Osteocyte (in vitro differentiated cells): ENCODE results near the gene RIMBP2. TPM values are rescaled to one million over a fixed set of nuclear protein-coding genes. Genes with fewer than 3 reads are reported as not detected.

Source experiments
- DNase-seq: peaks from one replicate; pipeline ENCODE4 v3.0.0; 2021; ENCODE audit warnings: mixed read lengths; ENCODE audit not compliant: unreplicated experiment; ENCODE audit errors: extremely low spot score
- H3K27ac Mint-ChIP-seq: one replicate; pipeline ENCODE4 v1.8.0; 2021; ENCODE audit warnings: mild to moderate bottlenecking, mixed read lengths; ENCODE audit not compliant: unreplicated experiment
- H3K27me3 Mint-ChIP-seq: one replicate; pipeline ENCODE4 v1.8.0; 2021; ENCODE audit warnings: mixed read lengths; ENCODE audit not compliant: unreplicated experiment
- H3K36me3 Mint-ChIP-seq: one replicate; pipeline ENCODE4 v1.8.0; 2021; ENCODE audit warnings: mixed read lengths; ENCODE audit not compliant: unreplicated experiment
- H3K4me1 Mint-ChIP-seq: one replicate; pipeline ENCODE4 v1.8.0; 2021; ENCODE audit warnings: mixed read lengths; ENCODE audit not compliant: unreplicated experiment
- H3K4me3 Mint-ChIP-seq: one replicate; pipeline ENCODE4 v1.8.0; 2021; ENCODE audit warnings: mild to moderate bottlenecking, moderate library complexity, mixed read lengths; ENCODE audit not compliant: unreplicated experiment
- H3K9me3 Mint-ChIP-seq: one replicate; pipeline ENCODE4 v1.8.0; 2021; ENCODE audit warnings: mixed read lengths; ENCODE audit not compliant: unreplicated experiment
- total RNA-seq: library from RNA; stranded (reverse); gene quantifications from 2 replicates; pipeline ENCODE4 v1.2.1, GENCODE V29; 2021
- TF ChIP-seq, protein P1 (sequence below): fragments of 200-600 bp; sonication (generic); IDR thresholded peaks from 2 replicates; pipeline ENCODE4 v1.5.0; 2021; ENCODE audit warnings: antibody characterized with exemption, mild to moderate bottlenecking, moderate library complexity

RIMBP2 gene
- total RNA-seq, 1 donor from 2014 or later = 0.13 TPM

DNA sequence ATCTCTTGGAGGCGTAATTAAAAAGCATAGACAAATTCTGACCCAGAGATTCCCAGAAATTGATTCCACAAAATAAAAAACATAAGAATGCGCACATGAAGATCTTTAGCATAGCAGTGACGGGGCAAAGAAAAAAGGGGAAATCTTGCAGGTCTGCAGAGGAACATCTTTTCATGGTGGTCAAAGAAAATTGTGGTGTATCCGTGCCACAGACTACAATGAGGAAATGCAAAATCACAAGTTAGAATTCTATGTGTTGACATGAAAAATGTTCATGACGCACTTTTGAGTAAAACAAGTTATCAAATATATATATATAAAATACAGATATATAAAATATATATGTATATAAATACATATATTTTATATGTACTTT is 101.6 kb downstream of the RIMBP2 start:
- peaks cover 18% of the 10 kb centered on the region for H3K9me3 Mint-ChIP-seq
- TF ChIP-seq, protein P1, sequence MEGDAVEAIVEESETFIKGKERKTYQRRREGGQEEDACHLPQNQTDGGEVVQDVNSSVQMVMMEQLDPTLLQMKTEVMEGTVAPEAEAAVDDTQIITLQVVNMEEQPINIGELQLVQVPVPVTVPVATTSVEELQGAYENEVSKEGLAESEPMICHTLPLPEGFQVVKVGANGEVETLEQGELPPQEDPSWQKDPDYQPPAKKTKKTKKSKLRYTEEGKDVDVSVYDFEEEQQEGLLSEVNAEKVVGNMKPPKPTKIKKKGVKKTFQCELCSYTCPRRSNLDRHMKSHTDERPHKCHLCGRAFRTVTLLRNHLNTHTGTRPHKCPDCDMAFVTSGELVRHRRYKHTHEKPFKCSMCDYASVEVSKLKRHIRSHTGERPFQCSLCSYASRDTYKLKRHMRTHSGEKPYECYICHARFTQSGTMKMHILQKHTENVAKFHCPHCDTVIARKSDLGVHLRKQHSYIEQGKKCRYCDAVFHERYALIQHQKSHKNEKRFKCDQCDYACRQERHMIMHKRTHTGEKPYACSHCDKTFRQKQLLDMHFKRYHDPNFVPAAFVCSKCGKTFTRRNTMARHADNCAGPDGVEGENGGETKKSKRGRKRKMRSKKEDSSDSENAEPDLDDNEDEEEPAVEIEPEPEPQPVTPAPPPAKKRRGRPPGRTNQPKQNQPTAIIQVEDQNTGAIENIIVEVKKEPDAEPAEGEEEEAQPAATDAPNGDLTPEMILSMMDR = no peak
- H3K4me1 Mint-ChIP-seq = no peaks in the 10 kb centered on the region
- no peaks in the 10 kb centered on the region for H3K36me3 Mint-ChIP-seq
- H3K4me3 Mint-ChIP-seq = no peak overlapping the region
- no peaks in the 10 kb centered on the region for H3K27me3 Mint-ChIP-seq
- no peak for DNase-seq
- no peak overlapping the region for H3K27ac Mint-ChIP-seq

DNA sequence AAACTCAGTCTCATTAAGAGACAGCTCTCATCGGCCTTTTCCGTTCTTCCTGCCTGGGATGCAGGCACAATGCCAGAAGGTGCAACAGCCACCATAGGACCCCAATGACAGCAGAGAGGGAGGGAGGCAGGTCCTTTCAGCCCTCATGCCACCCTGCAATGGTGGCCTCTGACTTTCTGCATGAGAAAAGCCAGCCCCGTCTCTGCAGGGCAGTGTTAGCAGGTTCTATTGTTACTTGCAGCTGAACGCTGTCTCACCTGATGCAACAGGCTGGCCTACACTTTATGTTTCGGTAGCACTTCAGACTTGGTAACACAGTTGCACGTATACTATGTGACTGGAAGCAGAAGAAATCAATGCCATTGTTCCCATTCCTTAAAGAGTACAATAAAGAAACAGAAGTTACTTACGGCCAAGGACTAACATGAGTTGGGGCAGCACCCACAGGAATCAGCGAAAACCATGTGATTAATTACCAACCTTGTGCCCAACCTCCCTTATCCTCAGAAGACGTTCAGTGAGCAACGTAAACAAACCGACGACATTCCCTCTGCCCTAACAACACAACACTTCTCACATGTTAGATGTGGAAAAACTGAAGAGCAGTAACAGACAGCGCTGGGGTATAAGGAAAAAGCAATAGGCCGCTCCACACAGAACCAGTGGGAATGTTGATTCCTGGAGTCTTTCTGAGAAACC is 102.1 kb downstream of the RIMBP2 start:
- Mint-ChIP-seq H3K27me3 (no peaks in the 10 kb centered on the region), H3K9me3 (peaks cover 13% of the 10 kb centered on the region), H3K4me1 (no peaks in the 10 kb centered on the region), H3K27ac (no peak overlapping the region), H3K4me3 (no peak overlapping the region), H3K36me3 (no peaks in the 10 kb centered on the region)
- no peak for DNase-seq
- TF ChIP-seq, protein P1 = no peak

DNA sequence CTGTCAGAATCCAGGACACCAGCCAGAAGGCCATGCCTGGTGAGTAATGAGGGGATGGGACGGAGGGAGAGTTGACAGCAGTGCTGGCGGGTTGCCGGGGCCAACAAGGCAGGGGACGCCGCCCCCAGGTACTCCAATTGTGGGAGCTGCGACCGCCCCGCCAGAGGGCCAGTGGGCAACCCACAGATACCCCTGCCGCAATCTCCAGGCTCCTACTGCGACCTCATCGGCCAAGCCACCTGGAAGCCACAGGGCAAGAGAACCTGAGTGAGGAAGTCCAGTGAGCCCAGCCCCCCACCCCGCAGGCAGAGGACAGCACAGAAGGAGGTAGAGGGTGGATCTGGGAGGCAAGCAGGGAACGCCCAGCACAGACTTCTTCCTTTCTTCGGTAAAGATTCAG is 103.0 kb downstream of the RIMBP2 start:
- H3K9me3 Mint-ChIP-seq = peaks cover 8% of the 10 kb centered on the region
- no peaks in the 10 kb centered on the region for H3K4me1 Mint-ChIP-seq
- no peaks in the 10 kb centered on the region for H3K36me3 Mint-ChIP-seq
- TF ChIP-seq, protein P1 = no peak
- H3K4me3 Mint-ChIP-seq = no peak overlapping the region
- H3K27me3 Mint-ChIP-seq = no peaks in the 10 kb centered on the region
- no peak for DNase-seq
- H3K27ac Mint-ChIP-seq = no peak overlapping the region

DNA sequence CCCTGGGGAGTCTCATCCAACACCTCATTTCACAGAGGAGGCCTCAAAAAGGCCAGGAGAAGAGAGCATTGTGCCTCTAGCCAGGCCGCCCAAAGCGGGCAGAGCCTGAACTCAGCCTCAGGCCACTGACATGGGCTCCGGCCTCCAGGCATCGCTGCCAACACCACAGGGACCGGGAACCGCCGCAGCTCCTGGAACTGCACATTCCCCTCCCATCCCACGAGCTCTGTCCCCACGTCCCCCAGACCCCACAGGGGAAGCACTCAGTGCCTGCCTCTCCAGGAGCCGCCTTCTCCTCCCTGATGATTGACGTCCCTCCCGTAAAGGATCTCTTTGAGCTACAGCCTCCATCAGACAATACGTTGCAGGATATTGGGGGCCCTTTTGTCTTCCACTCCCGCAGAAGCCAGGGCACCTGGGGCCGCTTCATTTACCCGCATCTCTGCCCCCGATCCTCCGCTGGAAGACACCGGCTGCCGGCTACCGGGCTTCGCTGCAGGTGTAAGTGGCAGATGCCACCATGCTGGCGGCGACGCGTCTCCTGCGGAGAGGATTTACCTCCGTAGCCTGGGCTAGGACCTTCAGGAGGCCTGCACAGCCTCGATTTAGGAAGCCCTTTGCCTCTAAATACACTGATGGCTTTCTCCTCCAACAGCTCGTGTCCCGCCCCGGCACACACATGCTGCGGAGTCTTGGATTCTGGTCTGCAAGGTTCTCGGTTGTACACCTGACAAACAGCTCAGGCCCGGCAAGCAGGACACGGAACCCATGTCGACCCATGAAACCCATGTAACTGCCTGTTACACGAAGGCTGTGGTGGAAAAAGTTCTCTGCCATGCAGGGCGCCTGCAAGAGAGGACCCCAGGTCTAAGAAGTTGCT is 104.8 kb downstream of the RIMBP2 start:
- H3K4me3 Mint-ChIP-seq = no peak overlapping the region
- H3K4me1 Mint-ChIP-seq = no peaks in the 10 kb centered on the region
- H3K27me3 Mint-ChIP-seq = no peaks in the 10 kb centered on the region
- no peak overlapping the region for H3K27ac Mint-ChIP-seq
- peaks cover 8% of the 10 kb centered on the region for H3K9me3 Mint-ChIP-seq
- TF ChIP-seq, protein P1 = no peak
- DNase-seq = no peak
- H3K36me3 Mint-ChIP-seq = no peaks in the 10 kb centered on the region

DNA sequence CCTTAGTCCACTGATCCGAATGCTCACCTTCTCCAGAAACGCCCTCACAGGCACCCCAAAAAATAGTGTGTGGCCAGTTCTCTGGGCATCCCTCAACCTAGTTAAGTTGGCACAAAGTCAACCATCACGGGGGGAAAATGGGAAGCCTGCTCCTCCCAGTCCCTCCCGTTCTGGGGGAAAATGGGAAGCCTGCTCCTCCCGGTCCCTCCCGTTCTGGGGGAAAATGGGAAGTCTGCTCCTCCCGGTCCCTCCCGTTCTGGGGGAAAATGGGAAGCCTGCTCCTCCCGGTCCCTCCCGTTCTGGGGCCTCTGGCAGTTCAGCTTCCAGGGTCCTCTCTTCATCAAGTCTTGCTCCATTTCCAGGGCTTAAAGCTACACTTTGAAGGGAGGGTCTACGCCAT is 106.1 kb downstream of the RIMBP2 start:
- DNase-seq = no peak
- Mint-ChIP-seq H3K27ac (no peak overlapping the region), H3K4me1 (no peaks in the 10 kb centered on the region), H3K4me3 (no peak overlapping the region), H3K36me3 (no peaks in the 10 kb centered on the region), H3K9me3 (peaks cover 12% of the 10 kb centered on the region), H3K27me3 (no peaks in the 10 kb centered on the region)
- TF ChIP-seq, protein P1 = no peak
